Measurements from ENCODE around the gene CKM. TPM values are rescaled to one million over a fixed set of nuclear protein-coding genes. Genes with fewer than 3 reads are reported as not detected.

The CKM gene
- total RNA-seq, 4 donors from 2014 or later = 0.27 TPM; not detected in 3

DNA sequence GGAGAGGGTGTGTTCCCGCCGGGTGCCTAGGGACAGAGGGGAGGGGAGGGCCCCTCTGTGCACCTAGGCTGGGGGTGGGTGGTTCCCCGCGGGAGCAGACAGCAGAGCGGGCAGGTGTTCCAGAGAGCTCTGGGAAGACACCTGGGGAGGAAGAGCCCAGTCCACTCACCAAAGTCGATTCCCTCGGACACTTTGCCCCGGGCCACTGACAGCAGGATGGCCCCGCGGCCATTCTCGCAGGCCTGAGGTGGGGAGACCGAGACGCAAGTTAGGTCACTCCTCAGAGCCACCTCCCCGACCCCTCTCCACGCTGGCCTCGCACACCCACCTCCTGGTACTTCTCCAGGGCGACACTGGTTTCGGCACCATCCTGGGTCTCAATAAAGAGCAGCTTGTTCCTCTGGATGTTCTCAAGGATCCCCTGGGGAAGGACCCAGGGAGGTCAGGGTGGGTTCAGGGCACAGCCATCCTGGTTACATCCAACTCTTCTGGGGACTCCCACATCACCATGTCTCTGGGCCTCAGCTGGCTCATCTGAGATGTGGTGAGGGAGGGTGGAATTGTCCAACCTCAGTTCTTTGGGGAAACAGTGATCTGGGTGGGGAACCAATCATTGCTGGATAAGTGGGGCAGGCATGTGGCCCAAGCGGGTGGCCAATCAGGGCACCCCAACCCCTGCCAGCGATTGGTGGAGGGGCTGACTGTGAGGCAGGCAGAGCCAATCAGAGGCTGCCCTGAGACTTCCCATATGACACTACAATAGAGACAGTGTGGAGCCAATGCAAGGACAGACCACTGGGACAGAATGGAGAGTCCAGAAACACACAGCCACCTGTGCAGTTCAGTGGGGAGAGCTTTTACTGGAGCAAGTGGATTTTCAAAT, 30.5 kb upstream of the CKM start:
- no peaks in the 10 kb centered on the region for H3K27me3 ChIP-seq
- TF ChIP-seq POLR2A (IDR thresholded peaks at IDR 0.05) = no peak
- TF ChIP-seq, protein P1, sequence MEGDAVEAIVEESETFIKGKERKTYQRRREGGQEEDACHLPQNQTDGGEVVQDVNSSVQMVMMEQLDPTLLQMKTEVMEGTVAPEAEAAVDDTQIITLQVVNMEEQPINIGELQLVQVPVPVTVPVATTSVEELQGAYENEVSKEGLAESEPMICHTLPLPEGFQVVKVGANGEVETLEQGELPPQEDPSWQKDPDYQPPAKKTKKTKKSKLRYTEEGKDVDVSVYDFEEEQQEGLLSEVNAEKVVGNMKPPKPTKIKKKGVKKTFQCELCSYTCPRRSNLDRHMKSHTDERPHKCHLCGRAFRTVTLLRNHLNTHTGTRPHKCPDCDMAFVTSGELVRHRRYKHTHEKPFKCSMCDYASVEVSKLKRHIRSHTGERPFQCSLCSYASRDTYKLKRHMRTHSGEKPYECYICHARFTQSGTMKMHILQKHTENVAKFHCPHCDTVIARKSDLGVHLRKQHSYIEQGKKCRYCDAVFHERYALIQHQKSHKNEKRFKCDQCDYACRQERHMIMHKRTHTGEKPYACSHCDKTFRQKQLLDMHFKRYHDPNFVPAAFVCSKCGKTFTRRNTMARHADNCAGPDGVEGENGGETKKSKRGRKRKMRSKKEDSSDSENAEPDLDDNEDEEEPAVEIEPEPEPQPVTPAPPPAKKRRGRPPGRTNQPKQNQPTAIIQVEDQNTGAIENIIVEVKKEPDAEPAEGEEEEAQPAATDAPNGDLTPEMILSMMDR (IDR thresholded peaks at IDR 0.05) = no peak
- peaks cover 3 to 6% of the 10 kb centered on the region in 2 donors for H3K36me3 ChIP-seq
- intact Hi-C loops (cut with DNase I) = no loop called here
- no peak for DNase-seq
- H3K4me1 ChIP-seq = no peaks in the 10 kb centered on the region
- no peaks in the 10 kb centered on the region for H3K9me3 ChIP-seq
- H3K4me3 ChIP-seq (replicated peaks in 1 of 3) = no peak overlapping the region
- no peak overlapping the region for H3K27ac ChIP-seq
- WGBS, 2 donors = 92 to 97% methylated on average over 13 to 18 of the region's 20 CpGs

DNA sequence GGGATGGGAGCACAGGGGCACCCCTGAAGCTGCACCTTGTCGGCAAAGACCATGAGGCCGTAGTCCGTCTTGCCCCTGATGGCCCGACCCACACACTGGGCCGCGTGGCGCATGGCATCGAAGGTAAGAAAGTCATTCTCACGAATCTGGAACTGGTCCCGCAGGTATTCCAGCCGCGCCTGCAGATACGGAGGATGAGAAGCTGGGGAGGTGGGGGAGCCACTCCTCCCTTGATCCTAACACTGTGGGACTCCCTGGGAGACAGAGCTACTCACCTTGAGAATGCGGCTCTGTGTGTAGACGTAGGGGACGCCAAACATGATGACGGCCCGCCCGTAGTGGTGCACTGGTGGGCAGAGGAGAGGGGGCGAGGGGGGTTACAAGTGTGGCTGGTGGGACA, 29.8 kb upstream of the CKM start:
- Histone ChIP-seq H3K36me3 (peaks cover 3 to 6% of the 10 kb centered on the region in 2 donors), H3K4me3 (replicated peaks in 1 of 3) (no peak overlapping the region), H3K27ac (no peak overlapping the region), H3K9me3 (no peaks in the 10 kb centered on the region), H3K4me1 (no peaks in the 10 kb centered on the region), H3K27me3 (no peaks in the 10 kb centered on the region)
- no peak for DNase-seq
- intact Hi-C loops (cut with DNase I) = no loop called here
- TF ChIP-seq, protein P1 (IDR thresholded peaks at IDR 0.05) = no peak
- no peak for TF ChIP-seq POLR2A (IDR thresholded peaks at IDR 0.05)
- WGBS, 2 donors = 87 to 95% methylated on average over 14 of the region's 20 CpGs

DNA sequence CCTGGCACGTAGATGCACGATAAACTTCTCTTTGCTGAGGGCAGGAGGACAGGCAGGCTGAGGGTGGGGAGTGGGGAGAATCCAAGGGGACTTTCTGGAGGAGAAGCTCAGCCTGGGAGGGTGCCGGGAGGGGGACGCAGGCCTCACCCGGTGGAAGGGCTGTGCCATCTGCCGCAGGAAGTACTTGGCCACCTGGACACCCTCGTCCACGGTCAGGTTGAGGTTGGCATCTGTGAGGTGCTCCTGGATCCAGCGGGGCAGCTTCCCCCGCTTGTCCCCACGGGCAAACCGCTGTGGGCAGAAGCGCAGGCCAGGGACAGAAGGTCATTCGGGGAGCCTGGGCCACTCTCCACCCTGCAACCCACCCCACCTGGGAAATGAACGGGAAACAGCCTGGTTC, 29.4 kb upstream of the CKM start:
- Histone ChIP-seq H3K9me3 (no peaks in the 10 kb centered on the region), H3K36me3 (peaks cover 3 to 6% of the 10 kb centered on the region in 2 donors), H3K27ac (no peak overlapping the region), H3K4me1 (no peaks in the 10 kb centered on the region), H3K27me3 (no peaks in the 10 kb centered on the region), H3K4me3 (replicated peaks in 1 of 3) (no peak overlapping the region)
- intact Hi-C loops (cut with DNase I) = no loop called here
- 95 to 98% methylated on average over 10 to 13 of the region's 15 CpGs for WGBS, 2 donors
- DNase-seq = no peak
- no peak for TF ChIP-seq POLR2A (IDR thresholded peaks at IDR 0.05)
- TF ChIP-seq, protein P1 (IDR thresholded peaks at IDR 0.05) = no peak

DNA sequence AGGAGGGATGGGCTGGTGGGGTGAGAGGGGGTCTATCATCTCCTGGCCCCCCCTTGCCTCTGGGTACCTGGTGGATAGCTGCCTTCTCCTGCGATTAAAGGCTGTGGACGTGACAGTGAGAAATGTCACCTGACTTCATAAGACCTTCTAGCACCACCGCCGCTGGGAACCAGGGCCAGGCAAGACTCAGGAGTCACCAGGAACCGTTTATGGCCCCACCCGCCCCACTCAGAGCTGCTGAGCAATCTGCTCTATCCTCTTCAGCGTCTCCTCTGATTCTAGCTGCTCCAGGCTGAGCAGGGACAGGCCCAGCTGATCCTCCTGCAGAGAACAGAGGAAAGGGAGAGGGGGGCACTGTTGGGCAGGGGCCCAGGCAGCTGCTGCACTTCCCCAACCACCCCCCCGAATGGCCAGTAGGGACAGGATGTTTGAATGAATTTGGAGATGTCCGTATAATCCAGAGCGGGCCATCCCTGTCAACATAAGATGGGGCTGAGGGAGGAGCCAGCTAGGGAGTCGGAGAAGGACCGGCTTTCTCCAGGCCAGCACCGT, 28.8 kb upstream of the CKM start:
- H3K27ac ChIP-seq = no peak overlapping the region
- 82 to 92% methylated on average over 6 to 11 of the region's 13 CpGs for WGBS, 2 donors
- DNase-seq = no peak
- intact Hi-C loops (cut with DNase I) = no loop called here
- no peak overlapping the region for H3K4me3 ChIP-seq (replicated peaks in 1 of 3)
- TF ChIP-seq, protein P1 (IDR thresholded peaks at IDR 0.05) = no peak
- TF ChIP-seq POLR2A (IDR thresholded peaks at IDR 0.05) = no peak
- H3K27me3 ChIP-seq = no peaks in the 10 kb centered on the region
- no peaks in the 10 kb centered on the region for H3K9me3 ChIP-seq
- H3K36me3 ChIP-seq = peaks cover 3 to 6% of the 10 kb centered on the region in 2 donors
- no peaks in the 10 kb centered on the region for H3K4me1 ChIP-seq

DNA sequence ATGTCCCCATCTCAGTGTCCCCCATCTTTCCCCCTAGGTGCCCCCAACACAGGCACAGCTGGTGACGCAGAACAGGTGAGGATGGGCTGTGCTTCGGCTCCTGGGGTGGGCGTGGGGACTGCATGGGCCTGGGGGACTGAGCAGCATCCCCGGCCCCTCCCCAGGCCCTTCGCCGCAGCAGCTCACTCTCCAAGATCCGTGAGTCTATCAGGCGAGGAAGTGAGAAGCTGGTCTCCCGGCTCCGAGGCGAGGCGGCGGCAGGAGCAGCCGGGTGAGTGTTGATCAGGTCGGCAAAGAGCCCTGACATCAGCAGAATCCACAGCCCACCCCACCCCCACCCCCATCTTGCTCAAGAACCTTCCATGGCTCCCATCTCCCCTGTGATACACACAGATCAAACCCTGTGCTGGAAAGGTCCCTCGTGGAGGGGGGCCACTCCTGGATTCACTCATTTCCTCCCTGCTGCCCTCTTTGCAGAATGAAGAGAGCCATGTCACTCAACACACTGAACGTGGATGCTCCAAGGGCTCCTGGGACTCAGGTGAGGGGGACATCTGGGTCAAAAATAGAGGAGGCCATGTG, 27.9 kb upstream of the CKM start:
- no peak overlapping the region for H3K4me3 ChIP-seq (replicated peaks in 1 of 3)
- H3K9me3 ChIP-seq = no peaks in the 10 kb centered on the region
- WGBS, 2 donors = 83 to 94% methylated on average over 13 to 17 of the region's 17 CpGs
- no peaks in the 10 kb centered on the region for H3K4me1 ChIP-seq
- no peak for DNase-seq
- intact Hi-C loops (cut with DNase I) = no loop called here
- peaks cover 3 to 6% of the 10 kb centered on the region in 2 donors for H3K36me3 ChIP-seq
- TF ChIP-seq POLR2A (IDR thresholded peaks at IDR 0.05) = no peak
- TF ChIP-seq, protein P1 (IDR thresholded peaks at IDR 0.05) = no peak
- H3K27ac ChIP-seq = no peak overlapping the region
- no peaks in the 10 kb centered on the region for H3K27me3 ChIP-seq

Data from thyroid gland (tissue), 4 donors.